GM21447 (cell line): ENCODE measurements around the gene DRD1.
"Not testable (repeated sequence)": the region's sequence is repeated elsewhere in the genome, so short reads cannot be mapped to it uniquely, and the experiment has no call there.

Source experiments
- ATAC-seq: cut with Tn5 transposase; IDR thresholded peaks from one replicate; pipeline ENCODE4 v1.9.1; 2021; ENCODE audit not compliant: unreplicated experiment

The DRD1 gene

GRCh38 chr5:175434800-175435199, 9.2 kb downstream of the DRD1 start:
- no peak for ATAC-seq

DNA sequence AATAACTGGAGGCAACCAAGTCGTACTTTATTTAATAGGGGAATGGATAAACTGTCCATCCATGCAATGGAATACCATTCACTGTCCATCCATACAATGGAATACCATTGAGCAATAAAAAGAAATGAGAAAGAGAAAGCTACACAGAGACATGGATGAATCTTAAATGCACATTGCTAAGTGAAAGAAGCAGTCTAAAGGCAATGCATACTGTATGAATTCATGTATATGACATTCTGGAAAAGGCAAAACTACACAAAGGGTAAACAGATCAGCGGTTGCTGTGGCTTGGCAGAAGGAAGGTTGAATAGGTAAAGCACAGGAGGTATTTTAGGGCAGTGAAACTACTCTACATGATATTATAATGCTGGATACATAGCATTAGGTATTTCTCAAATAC, 16.2 kb downstream of the DRD1 start:
- ATAC-seq = no peak

GRCh38 chr5:175424594-175424993, 19.4 kb downstream of the DRD1 start:
- ATAC-seq = not testable (repeated sequence)

DNA sequence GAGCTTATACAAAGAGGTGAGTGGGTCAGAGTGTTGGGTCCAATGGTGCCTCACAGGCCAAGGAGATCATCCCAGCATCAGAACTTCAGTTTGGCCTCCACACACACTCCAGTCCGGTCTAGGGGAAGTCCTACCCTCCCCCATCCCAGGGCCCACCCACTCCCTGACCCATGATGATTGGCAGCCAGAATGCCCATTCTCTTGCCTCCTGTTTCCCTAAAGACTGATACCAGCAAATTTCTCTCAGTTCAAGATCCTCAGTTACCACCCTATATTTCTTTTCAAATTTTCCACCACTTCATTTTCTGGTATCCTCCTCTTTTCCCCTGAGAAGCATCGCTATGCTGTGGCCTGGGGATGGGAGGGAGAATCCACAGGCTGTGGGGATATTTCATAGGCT, 21.9 kb downstream of the DRD1 start:
- no peak for ATAC-seq

- no peak for ATAC-seq
Measured at GRCh38 chr5:175420383-175420782, 23.6 kb downstream of the DRD1 start.

- ATAC-seq = no peak
Measured at GRCh38 chr5:175418251-175418650, 25.7 kb downstream of the DRD1 start.

DNA sequence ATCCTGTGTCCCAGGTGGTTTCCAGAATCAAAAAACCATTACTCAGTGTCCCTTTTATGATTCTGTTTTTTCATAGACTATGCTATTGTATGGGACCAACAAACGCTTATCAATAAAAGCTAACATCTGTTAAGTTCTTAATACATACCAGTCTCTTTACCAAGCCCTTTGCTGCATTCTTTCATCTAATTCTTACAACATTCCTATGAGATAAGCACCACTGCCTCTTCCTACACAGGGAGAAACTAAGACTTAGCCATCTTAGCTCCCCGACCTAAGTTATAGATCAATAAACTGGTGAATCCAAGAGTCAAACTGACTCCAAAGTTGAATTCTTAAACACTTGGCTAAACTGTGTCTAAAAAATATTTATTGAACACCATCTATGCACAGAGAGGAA, 26.6 kb downstream of the DRD1 start:
- no peak for ATAC-seq

GRCh38 chr5:175415303-175415702, 28.7 kb downstream of the DRD1 start:
- no peak for ATAC-seq

DNA sequence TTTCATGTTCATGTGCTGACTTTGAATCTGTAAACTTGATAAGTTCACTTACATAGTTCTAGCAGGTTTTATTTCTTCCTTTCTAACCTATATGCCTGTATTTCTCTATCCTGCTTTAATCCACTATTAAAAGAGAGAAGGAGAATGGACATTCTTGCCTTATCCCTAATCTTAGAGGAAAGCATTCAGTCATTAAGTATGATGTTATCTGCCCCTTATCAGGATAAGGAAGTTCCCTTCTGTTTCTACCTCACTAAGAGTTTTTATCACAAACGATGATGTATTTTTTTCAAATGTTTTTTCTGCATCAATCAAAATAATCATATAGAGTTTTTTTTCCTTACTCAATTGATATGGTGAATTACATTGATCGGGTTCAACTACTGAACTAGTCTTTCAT, 33.1 kb downstream of the DRD1 start:
- no peak for ATAC-seq

DNA sequence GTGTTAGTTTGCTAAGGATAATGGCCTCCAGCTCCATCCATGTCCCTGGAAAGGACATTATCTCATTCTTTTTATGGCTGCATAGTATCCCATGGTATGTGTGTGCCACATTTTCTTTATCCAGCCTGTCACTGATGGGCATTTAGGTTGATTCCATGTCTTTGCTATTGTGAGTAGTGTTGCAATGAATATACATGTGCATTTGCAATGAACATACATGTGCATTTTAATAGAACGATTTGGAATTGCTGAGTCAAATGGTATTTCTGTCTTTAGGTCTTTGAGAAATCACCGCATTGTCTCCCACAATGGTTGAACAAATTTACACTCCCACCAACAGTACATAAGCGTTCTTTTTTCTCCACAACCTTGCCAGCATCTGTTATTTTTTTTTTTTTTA, 37.7 kb downstream of the DRD1 start:
- ATAC-seq = no peak

- ATAC-seq = not testable (repeated sequence)
Measured at GRCh38 chr5:175397590-175398297, 46.2 kb downstream of the DRD1 start.

DNA sequence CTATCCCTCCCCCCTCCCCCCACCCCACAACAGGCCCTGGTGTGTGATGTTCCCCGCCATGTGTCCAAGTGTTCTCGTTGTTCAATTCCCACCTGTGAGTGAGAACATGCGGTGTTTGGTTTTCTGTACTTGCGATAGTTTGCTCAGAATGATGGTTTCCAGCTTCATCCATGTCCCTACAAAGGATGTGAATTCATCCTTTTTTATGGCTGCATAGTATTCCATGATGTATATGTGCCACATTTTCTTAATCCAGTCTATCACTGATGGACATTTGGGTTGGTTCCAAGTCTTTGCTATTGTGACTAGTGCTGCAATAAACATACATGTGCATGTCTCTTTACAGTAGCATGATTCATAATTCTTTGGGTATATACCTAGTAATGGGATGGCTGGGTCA, 48.6 kb downstream of the DRD1 start:
- not testable (repeated sequence) for ATAC-seq

DNA sequence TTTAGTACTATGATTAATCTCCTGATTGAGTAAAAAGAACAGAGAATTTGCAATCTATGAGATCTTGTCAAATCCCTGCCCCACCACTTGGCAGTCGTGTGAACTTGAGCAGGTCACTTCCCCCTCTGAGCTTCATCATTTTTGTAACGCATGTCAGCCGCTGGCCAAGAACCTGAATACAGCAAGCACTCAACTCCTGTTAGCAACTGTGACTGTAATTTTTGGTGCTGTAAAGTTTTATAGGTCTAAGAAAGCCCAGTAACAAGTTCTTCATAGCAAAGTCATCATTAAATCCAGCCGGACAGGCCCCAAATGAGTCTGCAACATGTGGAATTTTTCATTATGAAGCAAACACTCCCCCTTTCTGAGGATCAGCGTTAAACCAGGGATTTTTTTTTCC, 49.4 kb downstream of the DRD1 start:
- ATAC-seq = no peak

GRCh38 chr5:175393897-175394296, 50.1 kb downstream of the DRD1 start:
- no peak for ATAC-seq

GRCh38 chr5:175392236-175392635, 51.7 kb downstream of the DRD1 start:
- ATAC-seq = no peak

- ATAC-seq = no peak
Measured at GRCh38 chr5:175390352-175391083, 53.5 kb downstream of the DRD1 start.
